Neural crest cell (in vitro differentiated cells): Measurements from ENCODE around the gene VASN. TPM values are rescaled to one million over a fixed set of nuclear protein-coding genes. Genes with fewer than 3 reads are reported as not detected.

Experiments used
- DNase-seq: peaks from one replicate; pipeline ENCODE4 v3.0.0; 2021; ENCODE audit warnings: low read depth, mixed read lengths, low spot score
- H3K27ac Mint-ChIP-seq: one replicate; pipeline ENCODE4 v1.8.0; 2021; ENCODE audit warnings: mild to moderate bottlenecking, mixed read lengths; ENCODE audit not compliant: unreplicated experiment
- H3K27me3 Mint-ChIP-seq: 2 replicates; pipeline ENCODE4 v1.8.0; 2021; ENCODE audit warnings: low read depth, mild to moderate bottlenecking, mixed read lengths
- H3K36me3 Mint-ChIP-seq: 2 replicates; pipeline ENCODE4 v1.8.0; 2021; ENCODE audit warnings: low read depth, mild to moderate bottlenecking, mixed read lengths
- H3K4me1 Mint-ChIP-seq: 2 replicates; pipeline ENCODE4 v1.8.0; 2021; ENCODE audit warnings: mixed read lengths
- H3K4me3 Mint-ChIP-seq: one replicate; pipeline ENCODE4 v1.8.0; 2021; ENCODE audit warnings: mild to moderate bottlenecking, mixed read lengths
- H3K9me3 Mint-ChIP-seq: 2 replicates; pipeline ENCODE4 v1.8.0; 2021; ENCODE audit warnings: mixed read lengths
- CTCF ChIP-seq: fragments of 200-600 bp; sonication (generic); conservative IDR thresholded peaks from 2 replicates; pipeline ENCODE4 v1.5.0; 2021; ENCODE audit warnings: antibody characterized with exemption, mild to moderate bottlenecking
- total RNA-seq: library from RNA; stranded (reverse); gene quantifications from 2 replicates; pipeline ENCODE4 v1.2.1, GENCODE V29; 2021

Gene VASN
- total RNA-seq, 1 donor from 2014 or later, result 1.2 TPM

- Mint-ChIP-seq H3K27ac (no peak overlapping the region), H3K4me3 (no peak overlapping the region), H3K27me3 (no peaks in the 10 kb centered on the region), H3K36me3 (no peaks in the 10 kb centered on the region), H3K4me1 (peaks cover 8% of the 10 kb centered on the region), H3K9me3 (no peaks in the 10 kb centered on the region)
- no peak for DNase-seq
- TF ChIP-seq CTCF, result no peak
Observed at GRCh38 chr16:4381935-4382794, 10.5 kb downstream of the VASN start.

GRCh38 chr16:4382795-4383357 lies 11.2 kb downstream of the VASN start:
- TF ChIP-seq CTCF, result no peak
- no peak overlapping the region for H3K27ac Mint-ChIP-seq

GRCh38 chr16:4383591-4384444 lies 12.2 kb downstream of the VASN start:
- H3K4me3 Mint-ChIP-seq, result no peak overlapping the region
- H3K27ac Mint-ChIP-seq, result peak overlapping the region; percentile 62
- H3K9me3 Mint-ChIP-seq, result no peaks in the 10 kb centered on the region
- DNase-seq, result no peak
- H3K27me3 Mint-ChIP-seq, result no peaks in the 10 kb centered on the region
- H3K36me3 Mint-ChIP-seq, result no peaks in the 10 kb centered on the region
- no peak for TF ChIP-seq CTCF
- H3K4me1 Mint-ChIP-seq, result peaks cover under 1% of the 10 kb centered on the region

More at GRCh38 chr16:4382795-4383357, 11.2 kb downstream of the VASN start:
- Mint-ChIP-seq H3K9me3 (no peaks in the 10 kb centered on the region), H3K4me1 (peaks cover 2% of the 10 kb centered on the region), H3K36me3 (no peaks in the 10 kb centered on the region), H3K4me3 (no peak overlapping the region), H3K27me3 (no peaks in the 10 kb centered on the region)
- DNase-seq, result no peak

GRCh38 chr16:4384509-4384942 lies 12.9 kb downstream of the VASN start:
- no peaks in the 10 kb centered on the region for H3K27me3 Mint-ChIP-seq
- H3K4me1 Mint-ChIP-seq, result peaks cover 6% of the 10 kb centered on the region
- H3K9me3 Mint-ChIP-seq, result no peaks in the 10 kb centered on the region
- no peaks in the 10 kb centered on the region for H3K36me3 Mint-ChIP-seq
- no peak overlapping the region for H3K27ac Mint-ChIP-seq
- DNase-seq, result no peak
- H3K4me3 Mint-ChIP-seq, result no peak overlapping the region
- no peak for TF ChIP-seq CTCF

GRCh38 chr16:4385066-4385788 lies 13.6 kb downstream of the VASN start:
- Mint-ChIP-seq H3K27me3 (no peaks in the 10 kb centered on the region), H3K4me1 (peaks cover 13% of the 10 kb centered on the region), H3K27ac (no peak overlapping the region), H3K4me3 (no peak overlapping the region), H3K36me3 (no peaks in the 10 kb centered on the region), H3K9me3 (no peaks in the 10 kb centered on the region)
- DNase-seq, result no peak
- TF ChIP-seq CTCF, result no peak
